Progenitor cell of endocrine pancreas (in vitro differentiated cells): ENCODE results near the gene ARHGAP18. TPM values are rescaled to one million over a fixed set of nuclear protein-coding genes. Genes with fewer than 3 reads are reported as not detected.

Experiments
- DNase-seq: peaks from one replicate; pipeline ENCODE4 v3.0.0; 2021; ENCODE audit warnings: low spot score; ENCODE audit not compliant: unreplicated experiment
- H3K27ac Mint-ChIP-seq: 2 replicates; pipeline ENCODE4 v1.8.0; 2021; ENCODE audit warnings: mild to moderate bottlenecking, moderate library complexity, mixed read lengths
- H3K27me3 Mint-ChIP-seq: 2 replicates; pipeline ENCODE4 v1.8.0; 2021; ENCODE audit warnings: mixed read lengths
- H3K36me3 Mint-ChIP-seq: 2 replicates; pipeline ENCODE4 v1.8.0; 2022; ENCODE audit warnings: mixed read lengths; ENCODE audit not compliant: insufficient read depth
- H3K4me1 Mint-ChIP-seq: 2 replicates; pipeline ENCODE4 v1.8.0; 2021; ENCODE audit warnings: low read depth, mixed read lengths
- H3K4me3 Mint-ChIP-seq: 2 replicates; pipeline ENCODE4 v1.8.0; 2021; ENCODE audit warnings: low read depth, mild to moderate bottlenecking, moderate library complexity, mixed read lengths
- H3K9me3 Mint-ChIP-seq: 2 replicates; pipeline ENCODE4 v1.8.0; 2021; ENCODE audit warnings: low read depth, mixed read lengths
- total RNA-seq: library from RNA; stranded (reverse); gene quantifications from 2 replicates; pipeline ENCODE4 v1.2.1, GENCODE V29; 2021
- TF ChIP-seq, protein P1 (sequence below): fragments of 200-600 bp; sonication (generic); IDR thresholded peaks from one replicate; pipeline ENCODE4 v1.5.0; 2021; ENCODE audit warnings: antibody characterized with exemption, mild to moderate bottlenecking; ENCODE audit not compliant: unreplicated experiment

The ARHGAP18 gene
- total RNA-seq, 1 donor from 2014 or later: 26.9 TPM

DNA sequence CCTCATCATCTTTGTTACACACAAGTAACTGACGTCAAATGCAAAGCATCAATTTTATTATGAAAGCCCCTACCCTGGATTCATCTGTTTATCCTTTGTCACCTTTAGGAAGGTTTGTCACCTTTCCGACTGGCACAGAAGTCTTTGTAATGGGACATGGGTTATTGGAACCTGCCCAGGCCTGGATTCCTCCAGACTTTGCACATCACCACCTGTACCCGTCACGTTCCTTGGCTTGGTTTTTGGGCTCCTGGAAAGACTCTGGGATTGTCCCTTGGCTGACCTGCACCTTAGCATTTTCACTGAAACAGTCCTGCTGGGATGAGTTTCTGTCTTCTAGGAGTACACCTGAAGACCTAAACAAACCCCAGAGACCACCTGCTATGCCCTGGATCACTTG is 15.4 kb upstream of the ARHGAP18 start:
- DNase-seq: no peak
- TF ChIP-seq, protein P1, sequence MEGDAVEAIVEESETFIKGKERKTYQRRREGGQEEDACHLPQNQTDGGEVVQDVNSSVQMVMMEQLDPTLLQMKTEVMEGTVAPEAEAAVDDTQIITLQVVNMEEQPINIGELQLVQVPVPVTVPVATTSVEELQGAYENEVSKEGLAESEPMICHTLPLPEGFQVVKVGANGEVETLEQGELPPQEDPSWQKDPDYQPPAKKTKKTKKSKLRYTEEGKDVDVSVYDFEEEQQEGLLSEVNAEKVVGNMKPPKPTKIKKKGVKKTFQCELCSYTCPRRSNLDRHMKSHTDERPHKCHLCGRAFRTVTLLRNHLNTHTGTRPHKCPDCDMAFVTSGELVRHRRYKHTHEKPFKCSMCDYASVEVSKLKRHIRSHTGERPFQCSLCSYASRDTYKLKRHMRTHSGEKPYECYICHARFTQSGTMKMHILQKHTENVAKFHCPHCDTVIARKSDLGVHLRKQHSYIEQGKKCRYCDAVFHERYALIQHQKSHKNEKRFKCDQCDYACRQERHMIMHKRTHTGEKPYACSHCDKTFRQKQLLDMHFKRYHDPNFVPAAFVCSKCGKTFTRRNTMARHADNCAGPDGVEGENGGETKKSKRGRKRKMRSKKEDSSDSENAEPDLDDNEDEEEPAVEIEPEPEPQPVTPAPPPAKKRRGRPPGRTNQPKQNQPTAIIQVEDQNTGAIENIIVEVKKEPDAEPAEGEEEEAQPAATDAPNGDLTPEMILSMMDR: no peak
- Mint-ChIP-seq H3K4me3 (no peak overlapping the region), H3K36me3 (no peaks in the 10 kb centered on the region), H3K27ac (no peak overlapping the region), H3K27me3 (no peaks in the 10 kb centered on the region), H3K4me1 (peaks cover 19% of the 10 kb centered on the region), H3K9me3 (no peaks in the 10 kb centered on the region)

GRCh38 chr6:129719692-129720091 is 9.7 kb upstream of the ARHGAP18 start:
- H3K27me3 Mint-ChIP-seq: no peaks in the 10 kb centered on the region
- no peak overlapping the region for H3K4me3 Mint-ChIP-seq
- peaks cover 8% of the 10 kb centered on the region for H3K4me1 Mint-ChIP-seq
- H3K9me3 Mint-ChIP-seq: no peaks in the 10 kb centered on the region
- DNase-seq: no peak
- TF ChIP-seq, protein P1: no peak
- H3K27ac Mint-ChIP-seq: no peak overlapping the region
- H3K36me3 Mint-ChIP-seq: no peaks in the 10 kb centered on the region

DNA sequence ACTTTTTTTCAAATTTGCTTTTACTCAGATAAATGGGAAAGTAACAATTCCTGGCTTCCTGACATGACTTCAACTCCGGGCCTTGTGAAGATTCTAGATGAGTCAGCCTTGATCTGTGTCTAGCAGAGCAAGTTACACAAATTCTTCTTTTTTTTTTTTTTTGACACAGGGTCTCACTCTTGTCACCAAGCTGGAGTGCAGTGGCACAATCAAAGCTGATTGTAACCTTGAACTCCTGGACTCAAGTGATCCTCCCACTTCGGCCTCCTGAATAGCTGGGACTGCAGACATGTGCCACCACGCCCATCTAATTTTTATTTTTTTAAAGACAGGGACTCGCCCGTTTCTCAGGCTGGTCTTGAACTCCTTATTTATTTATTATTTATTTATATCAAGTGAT is 7.3 kb upstream of the ARHGAP18 start:
- H3K27me3 Mint-ChIP-seq: no peaks in the 10 kb centered on the region
- no peaks in the 10 kb centered on the region for H3K36me3 Mint-ChIP-seq
- H3K4me1 Mint-ChIP-seq: peaks cover 4% of the 10 kb centered on the region
- TF ChIP-seq, protein P1: no peak
- H3K9me3 Mint-ChIP-seq: no peaks in the 10 kb centered on the region
- no peak for DNase-seq
- no peak overlapping the region for H3K27ac Mint-ChIP-seq
- no peak overlapping the region for H3K4me3 Mint-ChIP-seq

- H3K27ac Mint-ChIP-seq: no peak overlapping the region
- H3K4me1 Mint-ChIP-seq: peaks cover 6% of the 10 kb centered on the region
- TF ChIP-seq, protein P1: no peak
- no peaks in the 10 kb centered on the region for H3K9me3 Mint-ChIP-seq
- no peaks in the 10 kb centered on the region for H3K27me3 Mint-ChIP-seq
- no peak for DNase-seq
- H3K36me3 Mint-ChIP-seq: no peaks in the 10 kb centered on the region
- no peak overlapping the region for H3K4me3 Mint-ChIP-seq
Measured at GRCh38 chr6:129713806-129714333, 3.9 kb upstream of the ARHGAP18 start.

- TF ChIP-seq, protein P1: no peak
- Mint-ChIP-seq H3K27ac (no peak overlapping the region), H3K4me3 (no peak overlapping the region), H3K27me3 (no peaks in the 10 kb centered on the region), H3K9me3 (no peaks in the 10 kb centered on the region), H3K4me1 (peaks cover 18% of the 10 kb centered on the region), H3K36me3 (peaks cover 4% of the 10 kb centered on the region)
- no peak for DNase-seq
Measured at GRCh38 chr6:129711271-129711631, 1.3 kb upstream of the ARHGAP18 start.
